A549 (cell line): ENCODE data around the gene GLIPR1L2. TPM values are rescaled to one million over a fixed set of nuclear protein-coding genes. Genes with fewer than 3 reads are reported as not detected.
"Not testable (repeated sequence)": the region's sequence is repeated elsewhere in the genome, so short reads cannot be mapped to it uniquely, and the experiment has no call there.

Source experiments
- ATAC-seq, 2 experiments: fragments of 200-7000 bp in 1 of 2; fragments of >200 bp in 1 of 2; cut with Nextera tagmentation in 1 of 2; cut with Tn5 transposase in 1 of 2; 3 replicates each; pipeline versions ENCODE4 v1.8.0 to v1.9.1; 2018 to 2020; ENCODE audit warnings: mild to moderate bottlenecking in 1 of 2, moderate library complexity in 1 of 2
- CTCF ChIA-PET: fragments of 300-600 bp; sonication (Branson Sonifier 250); formaldehyde crosslinking; extraction: SDS; loops from one replicate; lab custom pipeline; 2021; ENCODE audit warnings: antibody characterized with exemption, inconsistent platforms; lab: Yijun Ruan, JAX
- POLR2A ChIA-PET: fragments of 350-600 bp; formaldehyde crosslinking; extraction: SDS; loops from one replicate; lab custom pipeline; 2021; ENCODE audit warnings: antibody characterized with exemption, inconsistent platforms; lab: Yijun Ruan, JAX
- DNase-seq, 2 experiments: peaks; one replicate each; pipeline versions ENCODE4 v3.0.0 to v3.0.0-alpha.2; 2011 to 2016; ENCODE audit warnings: low read depth in 1 of 2, low spot score in 1 of 2
- FAIRE-seq: peaks from 2 replicates; lab custom pipeline; 2011; peaks lifted over from hg19 to GRCh38; lab: Jason Lieb, UNC
- H3K27ac ChIP-seq, 2 experiments: fragments of >200 bp; sonication (Bioruptor Twin); formaldehyde crosslinking; 3 replicates each; pipeline ENCODE4 v1.5.1; 2016 to 2017
- H3K4me1 ChIP-seq: fragments of >200 bp; sonication (Bioruptor Twin); formaldehyde crosslinking; 3 replicates; pipeline ENCODE4 v1.6.1; 2016
- H3K4me2 ChIP-seq: fragments of >200 bp; sonication (Bioruptor Twin); formaldehyde crosslinking; 3 replicates; pipeline ENCODE4 v1.6.1; 2016
- H3K4me3 ChIP-seq: fragments of >200 bp; sonication (Bioruptor Twin); formaldehyde crosslinking; 3 replicates; pipeline ENCODE4 v1.5.1; 2016
- H3K9me3 ChIP-seq: fragments of >200 bp; sonication (Bioruptor Twin); formaldehyde crosslinking; 3 replicates; pipeline ENCODE4 v1.6.1; 2016
- CBX2 ChIP-seq: fragments of 200-600 bp; sonication (generic); IDR thresholded peaks from 2 replicates; pipeline ENCODE4 v1.6.1; 2016; ENCODE audit warnings: low read depth, mild to moderate bottlenecking, borderline replicate concordance
- CBX8 ChIP-seq: fragments of 200-600 bp; sonication (generic); IDR thresholded peaks from 2 replicates; pipeline ENCODE4 v1.6.1; 2016
- EHF ChIP-seq: fragments of 250-450 bp; sonication (Bioruptor Pico); IDR thresholded peaks from 2 replicates; pipeline ENCODE4 v1.5.0; 2020; ENCODE audit warnings: mild to moderate bottlenecking
- EHMT2 ChIP-seq: fragments of 200-600 bp; sonication (generic); IDR thresholded peaks from 2 replicates; pipeline ENCODE4 v1.6.1; 2016; ENCODE audit warnings: antibody characterized with exemption, low read depth, mild to moderate bottlenecking, moderate library complexity
- ESRRA ChIP-seq: fragments of 150-350 bp; IDR thresholded peaks from 2 replicates; pipeline ENCODE4 v1.6.1; 2014; ENCODE audit warnings: mild to moderate bottlenecking, low read length, borderline replicate concordance
- FOSL2 ChIP-seq, 2 experiments: fragments of 450-650 bp in 1 of 2; fragments of >200 bp in 1 of 2; sonication (Bioruptor Twin) in 1 of 2; formaldehyde crosslinking; IDR thresholded peaks; 2 replicates each; pipeline versions ENCODE4 v1.5.0 to v1.6.1; 2016 to 2020; ENCODE audit warnings: mild to moderate bottlenecking in 1 of 2, moderate library complexity in 1 of 2
- HDAC2 ChIP-seq: fragments of 200-600 bp; sonication (generic); IDR thresholded peaks from 2 replicates; pipeline ENCODE4 v1.6.1; 2016
- HEYL ChIP-seq: fragments of 250-450 bp; sonication (Bioruptor Pico); IDR thresholded peaks from 2 replicates; pipeline ENCODE4 v1.8.0; 2021; ENCODE audit warnings: mild to moderate bottlenecking, moderate library complexity
- HOXA7 ChIP-seq: fragments of 250-450 bp; sonication (Bioruptor Pico); IDR thresholded peaks from 2 replicates; pipeline ENCODE4 v1.5.0; 2020; ENCODE audit warnings: mild to moderate bottlenecking, moderate library complexity
- HOXB5 ChIP-seq: fragments of 250-450 bp; sonication (Bioruptor Pico); IDR thresholded peaks from 2 replicates; pipeline ENCODE4 v1.5.0; 2020; ENCODE audit warnings: mild to moderate bottlenecking, moderate library complexity
- JUNB ChIP-seq: fragments of >200 bp; sonication (Bioruptor Twin); formaldehyde crosslinking; IDR thresholded peaks from 2 replicates; pipeline ENCODE4 v1.6.1; 2016
- POLR2A ChIP-seq: IDR thresholded peaks from 2 replicates; pipeline ENCODE4 v1.6.1; 2012; ENCODE audit warnings: mild to moderate bottlenecking, low read length
- POLR2AphosphoS2 ChIP-seq: conservative IDR thresholded peaks from 2 replicates; pipeline ENCODE4 v1.6.1; 2012; ENCODE audit warnings: low read length, improper control_type of control experiment, inconsistent platforms
- RARB ChIP-seq: fragments of 250-450 bp; sonication (Bioruptor Pico); IDR thresholded peaks from 2 replicates; pipeline ENCODE4 v1.8.0; 2021; ENCODE audit warnings: mild to moderate bottlenecking, moderate library complexity
- RCOR1 ChIP-seq: fragments of 150-350 bp; IDR thresholded peaks from 2 replicates; pipeline ENCODE4 v1.6.1; 2014; ENCODE audit warnings: antibody characterized with exemption, low read length, low read depth
- RFX5 ChIP-seq: fragments of 450-650 bp; IDR thresholded peaks from 2 replicates; pipeline ENCODE4 v1.7.1; 2014; ENCODE audit warnings: antibody characterized with exemption, mild to moderate bottlenecking, moderate library complexity
- SMC3 ChIP-seq: fragments of >200 bp; sonication (Bioruptor Twin); formaldehyde crosslinking; IDR thresholded peaks from 3 replicates; pipeline ENCODE4 v1.6.1; 2018; ENCODE audit warnings: inconsistent platforms
- ZC3H11A ChIP-seq: fragments of 450-650 bp; IDR thresholded peaks from 2 replicates; pipeline ENCODE4 v1.6.1; 2014; ENCODE audit warnings: antibody characterized with exemption, mild to moderate bottlenecking
- ZFP36 ChIP-seq: fragments of 450-650 bp; IDR thresholded peaks from 2 replicates; pipeline ENCODE4 v1.6.1; 2014; ENCODE audit warnings: borderline replicate concordance; ENCODE audit not compliant: partially characterized antibody
- WGBS: methylation state at CpG from one replicate; pipeline ENCODE4 v1.1.6; 2017; ENCODE audit errors: missing lambda C conversion rate; 5-methylcytosine and 5-hydroxymethylcytosine counted together
- polyA plus RNA-seq, 4 experiments: library from polyadenylated mRNA; depleted of rRNA in 3 of 4; stranded (reverse); fragments of >200 nt; fragmentation: RNase III in 1 of 4; extraction: RNeasy Plus Mini Kit Qiagen cat#74134 plus additional on column Dnase treatment in 1 of 4; gene quantifications; 2 replicates in 3 of 4; 3 replicates in 1 of 4; pipeline ENCODE4 v1.2.3, GENCODE V29; 2011 to 2017
- TF ChIP-seq, protein P1 (sequence below): fragments of 250-450 bp; sonication (Bioruptor Pico); IDR thresholded peaks from 2 replicates; pipeline ENCODE4 v1.5.0; 2021; ENCODE audit warnings: mild to moderate bottlenecking, moderate library complexity, borderline replicate concordance

Gene GLIPR1L2
- polyA plus RNA-seq, 2 of the 4 experiments (the other 2 are of a cell fraction) = 0.40 to 0.90 TPM

DNA sequence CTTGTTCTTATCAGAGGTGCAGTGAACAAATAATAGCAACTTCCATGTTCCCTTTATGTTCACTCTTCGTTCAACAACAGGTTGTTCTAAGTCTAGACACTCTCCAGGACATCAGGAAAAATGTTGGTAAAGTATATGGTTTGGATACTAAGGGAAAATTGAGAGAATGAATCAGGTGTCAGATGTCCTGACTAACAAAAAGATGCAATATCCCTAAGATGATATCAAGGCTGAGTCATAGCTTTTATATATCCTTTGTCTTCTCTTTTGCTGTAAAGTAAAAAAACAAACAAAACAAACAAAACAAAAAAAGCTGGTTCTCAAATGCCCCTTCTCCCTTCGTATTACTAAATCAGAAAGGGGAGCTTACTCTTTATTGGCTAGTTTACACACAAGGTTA, 45.4 kb upstream of the GLIPR1L2 start:
- Histone ChIP-seq H3K4me3 (no peak overlapping the region), H3K4me1 (peaks cover 7% of the 10 kb centered on the region; the same call in 2 of the 3 replicates), H3K9me3 (no peaks in the 10 kb centered on the region), H3K4me2 (no peak overlapping the region), H3K27ac (no peak overlapping the region)
- DNase-seq = no peak
- TF ChIP-seq FOSL2 (IDR thresholded peaks at IDR 0.05) (no peak), FOSL2 (CRISPR knock-in tag; IDR thresholded peaks at IDR 0.05) (peak; percentile 33; the same call in 1 of the 2 replicates), POLR2AphosphoS2 (no peak)
- 37% methylated on average over 2 of the region's 2 CpGs for WGBS
- CTCF ChIA-PET = interaction anchor here (0.7 kb wide), 1 partner anchor 12 kb away, joined by 4 read pairs; no protein-coding TSS in a partner anchor
- peak; percentile 23 for FAIRE-seq
- no peak for ATAC-seq
- POLR2A ChIA-PET = interaction anchor here (1.0 kb wide), 1 partner anchor 45 kb away, joined by 3 read pairs; the partner anchor contains the start of gene GLIPR1L2

DNA sequence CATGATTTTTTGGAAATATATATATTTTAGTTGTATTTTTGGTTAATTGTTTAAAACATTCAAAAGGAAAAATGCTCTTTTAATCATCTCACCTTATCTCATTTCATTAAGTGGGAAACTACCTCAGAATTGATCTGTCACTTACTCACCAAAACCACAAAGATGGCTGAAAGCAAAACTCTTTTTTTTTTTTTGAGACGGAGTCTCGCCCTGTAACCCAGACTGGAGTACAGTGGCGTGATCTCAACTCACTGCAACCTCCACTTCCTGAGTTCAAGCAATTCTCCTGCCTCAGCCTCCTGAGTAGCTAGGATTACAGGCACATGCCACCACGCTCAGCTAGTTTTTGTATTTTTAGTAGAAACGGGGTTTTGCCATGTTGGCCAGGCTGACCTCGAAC, 44.7 kb upstream of the GLIPR1L2 start:
- not testable (repeated sequence) for H3K4me1 ChIP-seq, H3K27ac ChIP-seq, DNase-seq, H3K9me3 ChIP-seq, FAIRE-seq, ATAC-seq, H3K4me2 ChIP-seq, H3K4me3 ChIP-seq
- ChIA-PET POLR2A (interaction anchor here (1.0 kb wide), 1 partner anchor 45 kb away, joined by 3 read pairs; the partner anchor contains the start of gene GLIPR1L2), CTCF (interaction anchor here (0.7 kb wide), 1 partner anchor 12 kb away, joined by 4 read pairs; no protein-coding TSS in a partner anchor)
- WGBS = 90% methylated on average over 6 of the region's 6 CpGs

DNA sequence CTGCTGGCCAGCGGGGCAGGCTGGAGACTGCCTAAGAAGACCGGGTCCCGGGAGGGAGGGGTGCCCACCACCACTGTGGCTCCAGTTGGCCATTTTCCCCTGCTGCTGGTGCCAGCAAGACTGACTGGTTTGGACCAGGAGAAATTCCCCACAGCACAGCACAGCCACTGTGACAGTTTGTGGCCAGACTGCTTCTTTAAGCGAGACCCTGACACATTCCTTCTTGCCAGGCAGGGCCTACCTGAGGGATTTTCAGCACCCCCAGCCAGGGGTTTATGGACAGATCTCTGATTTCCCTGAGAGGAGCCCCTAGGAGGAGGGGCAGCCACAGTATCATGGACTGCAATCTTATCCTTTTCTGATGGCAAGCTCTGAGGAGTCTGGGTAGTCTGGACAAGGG, 40.9 kb upstream of the GLIPR1L2 start:
- TF ChIP-seq RCOR1 (no peak), ZFP36 (no peak), HDAC2 (no peak), CBX2 (no peak), CBX8 (no peak), HOXB5 (CRISPR knock-in tag) (no peak), ESRRA (no peak), HEYL (no peak), POLR2A (no peak), SMC3 (no peak), JUNB (no peak), ZC3H11A (no peak), POLR2AphosphoS2 (no peak)
- H3K4me1 ChIP-seq = peaks cover 3% of the 10 kb centered on the region; the same call in 1 of the 3 replicates
- ATAC-seq (no peak), FAIRE-seq (no peak), DNase-seq (no peak)
- 78% methylated on average over 4 of the region's 4 CpGs for WGBS
- H3K27ac ChIP-seq = no peak overlapping the region
- no peak overlapping the region for H3K4me3 ChIP-seq
- peaks cover 8% of the 10 kb centered on the region; the same call in 1 of the 3 replicates for H3K9me3 ChIP-seq
- ChIA-PET CTCF (interaction anchor here (1.5 to 2.6 kb wide), 2 partner anchors 11 to 19 kb away, joined by 4 to 5 read pairs; no protein-coding TSS in a partner anchor), POLR2A (no interaction called here)
- no peak overlapping the region for H3K4me2 ChIP-seq

DNA sequence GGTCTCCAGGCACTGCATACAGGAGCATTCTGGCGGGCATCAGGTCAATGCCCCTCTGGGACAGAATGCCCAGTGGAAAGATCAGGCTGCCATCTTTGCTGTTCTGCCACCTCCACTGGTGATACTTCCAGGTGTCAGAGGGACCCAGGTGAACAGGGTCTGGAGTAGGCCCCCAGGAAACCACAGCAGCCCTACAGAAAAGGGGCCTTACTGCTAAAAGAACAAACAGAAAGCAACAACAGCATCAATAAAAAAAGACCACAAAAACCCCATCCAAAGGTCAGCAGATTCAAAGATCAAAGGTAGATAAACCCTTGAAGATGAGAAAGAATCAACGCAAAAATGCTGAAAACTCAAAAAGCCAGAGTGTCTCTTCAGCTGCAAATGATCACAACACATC, 40.5 kb upstream of the GLIPR1L2 start:
- CTCF ChIA-PET = interaction anchor here (1.5 to 2.6 kb wide), 2 partner anchors 11 to 18 kb away, joined by 4 to 5 read pairs; no protein-coding TSS in a partner anchor
- DNase-seq = no peak
- H3K4me2 ChIP-seq = no peak overlapping the region
- H3K27ac ChIP-seq = no peak overlapping the region
- POLR2A ChIA-PET = no interaction called here
- ATAC-seq = no peak
- peaks cover 2% of the 10 kb centered on the region; the same call in 1 of the 3 replicates for H3K4me1 ChIP-seq
- peaks cover 8% of the 10 kb centered on the region; the same call in 1 of the 3 replicates for H3K9me3 ChIP-seq
- WGBS = 52% methylated on average over 2 of the region's 2 CpGs
- no peak for TF ChIP-seq EHMT2
- TF ChIP-seq RFX5 = no peak
- no peak for FAIRE-seq
- H3K4me3 ChIP-seq = no peak overlapping the region

DNA sequence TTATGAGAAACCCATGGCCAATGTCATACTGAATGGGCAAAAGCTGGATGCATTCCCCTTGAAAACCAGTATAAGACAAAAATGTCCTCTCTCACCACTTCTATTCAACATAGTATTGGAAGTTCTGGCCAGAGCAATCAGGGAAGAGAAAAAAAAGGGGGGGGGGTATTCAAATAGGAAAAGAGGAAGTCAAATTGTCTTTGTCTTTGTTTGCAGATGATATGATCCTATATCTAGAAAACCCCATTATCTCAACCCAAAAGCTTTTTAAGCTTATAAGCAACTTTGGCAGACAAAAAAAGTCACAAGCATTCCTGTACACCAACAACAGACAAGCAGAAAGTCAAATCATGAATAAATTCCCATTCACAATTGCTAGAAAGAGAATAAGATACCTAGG, 36.9 kb upstream of the GLIPR1L2 start:
- no peak for ATAC-seq
- Histone ChIP-seq H3K27ac (no peak overlapping the region), H3K4me1 (no peaks in the 10 kb centered on the region), H3K4me2 (no peak overlapping the region), H3K9me3 (peaks cover 8% of the 10 kb centered on the region; the same call in 1 of the 3 replicates), H3K4me3 (no peak overlapping the region)
- TF ChIP-seq RFX5 (no peak), EHF (CRISPR knock-in tag) (no peak), RARB (CRISPR knock-in tag) (no peak), FOSL2 (IDR thresholded peaks at IDR 0.05) (no peak), FOSL2 (CRISPR knock-in tag; IDR thresholded peaks at IDR 0.05) (no peak), HOXA7 (CRISPR knock-in tag) (no peak)
- TF ChIP-seq, protein P1, sequence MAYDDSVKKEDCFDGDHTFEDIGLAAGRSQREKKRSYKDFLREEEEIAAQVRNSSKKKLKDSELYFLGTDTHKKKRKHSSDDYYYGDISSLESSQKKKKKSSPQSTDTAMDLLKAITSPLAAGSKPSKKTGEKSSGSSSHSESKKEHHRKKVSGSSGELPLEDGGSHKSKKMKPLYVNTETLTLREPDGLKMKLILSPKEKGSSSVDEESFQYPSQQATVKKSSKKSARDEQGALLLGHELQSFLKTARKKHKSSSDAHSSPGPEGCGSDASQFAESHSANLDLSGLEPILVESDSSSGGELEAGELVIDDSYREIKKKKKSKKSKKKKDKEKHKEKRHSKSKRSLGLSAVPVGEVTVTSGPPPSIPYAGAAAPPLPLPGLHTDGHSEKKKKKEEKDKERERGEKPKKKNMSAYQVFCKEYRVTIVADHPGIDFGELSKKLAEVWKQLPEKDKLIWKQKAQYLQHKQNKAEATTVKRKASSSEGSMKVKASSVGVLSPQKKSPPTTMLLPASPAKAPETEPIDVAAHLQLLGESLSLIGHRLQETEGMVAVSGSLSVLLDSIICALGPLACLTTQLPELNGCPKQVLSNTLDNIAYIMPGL (CRISPR knock-in tag) = no peak
- no peak for FAIRE-seq
- no peak for DNase-seq
- POLR2A ChIA-PET = no interaction called here
- CTCF ChIA-PET = interaction anchor here (0.7 to 2.9 kb wide), 2 partner anchors 13 to 19 kb away, joined by 3 to 9 read pairs; partner anchors contain the start of gene GLIPR1L1
